ENCODE results near the gene MFSD2A.
"Not testable (repeated sequence)": the region's sequence is repeated elsewhere in the genome, so short reads cannot be mapped to it uniquely, and the experiment has no call there.

Gene MFSD2A

DNA sequence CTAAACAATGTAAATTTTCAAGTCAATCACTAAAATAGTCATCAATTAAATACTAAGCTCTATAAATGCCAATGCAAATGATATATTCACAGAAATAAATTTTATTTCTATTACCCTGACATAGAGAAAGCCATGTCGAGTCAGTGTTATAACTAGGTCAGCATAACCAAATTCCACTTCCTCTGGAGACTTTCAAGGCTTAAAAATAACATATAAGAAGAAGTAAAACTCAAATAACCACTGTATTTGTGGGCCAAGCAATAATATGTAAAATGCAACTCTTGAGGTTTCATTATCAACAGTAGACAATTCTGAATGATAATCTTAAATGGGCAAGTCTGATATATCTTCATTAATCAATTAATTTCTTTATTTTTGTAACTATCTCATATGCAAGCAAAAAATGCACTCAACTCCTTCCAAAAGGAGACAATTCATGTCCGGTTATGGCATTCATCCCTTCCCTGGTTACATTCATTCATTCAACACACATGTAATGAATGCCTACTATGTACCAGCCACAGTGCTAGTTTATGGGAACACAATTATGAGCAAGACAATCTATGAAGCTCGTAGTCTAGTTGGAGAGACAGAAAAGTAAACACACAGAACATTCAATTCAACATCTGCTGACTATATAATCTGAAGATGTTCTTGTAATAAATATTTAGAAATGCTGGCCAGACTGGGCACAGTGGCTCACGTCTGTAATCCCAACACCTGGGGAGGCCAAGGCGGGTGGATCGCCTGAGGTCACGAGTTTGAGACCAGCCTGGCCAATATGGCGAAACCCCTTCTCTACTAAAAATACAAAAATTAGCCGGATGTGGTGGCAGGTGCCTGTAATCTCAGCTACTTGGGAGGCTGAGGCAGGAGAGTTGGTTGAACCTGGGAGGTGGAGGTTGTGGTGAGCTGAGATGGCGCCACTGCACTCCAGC lies 48.5 kb downstream of the MFSD2A start:
- DNase-seq (ENCODE audit: low read depth in 2 of 2) = no peak

DNA sequence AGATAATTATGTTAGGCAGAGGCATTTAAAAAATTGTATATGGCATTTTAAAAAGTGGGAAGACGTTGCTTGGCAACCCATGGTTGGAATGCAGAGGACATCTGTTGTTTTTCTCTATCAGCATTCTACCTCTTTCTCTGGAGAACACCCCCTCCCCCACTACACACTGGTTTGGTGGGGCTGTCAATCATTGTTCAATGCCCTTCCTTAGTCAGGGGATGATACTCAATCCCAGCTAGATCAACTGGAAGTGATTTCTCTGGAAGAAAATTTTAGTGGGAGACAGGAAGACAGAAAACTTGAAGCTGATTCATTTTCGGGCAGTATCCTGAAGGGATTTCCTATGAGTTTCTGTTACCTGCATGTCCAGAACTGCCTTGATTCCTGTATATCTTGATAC lies 49.9 kb downstream of the MFSD2A start:
- no peak for DNase-seq (ENCODE audit: low read depth in 2 of 2)

DNA sequence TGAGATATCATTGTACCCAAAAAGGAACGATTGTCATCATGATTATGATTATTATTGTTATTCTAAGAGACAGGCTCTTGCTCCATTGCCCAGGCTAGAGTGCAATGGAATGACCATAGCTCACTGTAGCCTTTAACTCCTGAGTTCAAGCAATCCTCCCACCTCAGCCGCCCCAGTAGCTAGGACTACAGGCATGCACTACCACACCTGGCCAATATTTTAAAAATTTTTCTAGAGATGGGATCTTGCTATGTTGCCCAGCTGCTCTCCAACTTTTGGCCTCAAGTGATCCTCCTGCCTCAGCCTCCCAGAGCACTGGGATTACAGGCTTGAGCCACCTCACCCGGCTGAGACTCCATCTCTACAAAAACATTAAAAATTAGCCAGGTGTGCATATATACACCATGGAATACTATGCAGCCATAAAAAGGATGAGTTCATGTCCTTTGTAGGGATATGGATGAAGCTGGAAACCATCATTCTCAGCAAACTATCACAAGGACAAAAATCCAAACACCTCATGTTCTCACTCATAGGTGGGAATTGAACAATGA lies 52.6 kb downstream of the MFSD2A start:
- not testable (repeated sequence) for DNase-seq (ENCODE audit: low read depth in 2 of 2)

- no peak for DNase-seq (ENCODE audit: low read depth in 2 of 2)
Observed at GRCh38 chr1:40011198-40011597, 56.3 kb downstream of the MFSD2A start.

DNA sequence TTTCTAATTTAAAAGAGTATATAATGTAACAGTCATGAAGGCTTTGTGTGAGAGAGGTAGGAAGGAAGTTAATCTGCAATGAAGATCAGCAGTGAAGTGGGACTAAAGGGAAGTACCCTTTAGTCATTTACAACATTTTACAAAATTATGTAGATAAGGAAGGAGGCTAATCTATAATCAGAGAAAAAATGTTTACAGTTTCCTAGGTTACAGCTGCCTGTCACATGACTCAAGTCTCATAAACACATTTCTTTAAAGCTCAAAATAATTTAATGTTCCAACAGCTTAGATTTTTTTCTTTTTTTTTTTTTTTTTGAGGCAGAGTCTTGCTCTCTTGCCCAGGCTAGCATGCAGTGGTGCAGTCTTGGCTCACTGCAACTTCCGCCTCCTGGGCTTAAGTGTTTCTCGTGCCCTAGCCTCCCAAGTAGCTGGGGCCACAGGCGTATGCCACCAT lies 59.3 kb downstream of the MFSD2A start:
- no peak for DNase-seq (ENCODE audit: low read depth in 2 of 2)

- DNase-seq (ENCODE audit: low read depth in 2 of 2) = peak in 1 of 2 donors; percentile 10
Observed at GRCh38 chr1:40014812-40015594, 60.1 kb downstream of the MFSD2A start.

- DNase-seq (ENCODE audit: low read depth in 2 of 2) = no peak
Observed at GRCh38 chr1:40017951-40018575, 63.1 kb downstream of the MFSD2A start.

Data from stimulated activated CD4-positive, alpha-beta T cell treated with anti-CD3 and anti-CD28 coated beads, Interleukin-4, amount 100 ng/mL, for 48 hours (primary cell).